Prostate gland (tissue), 2 donors: ENCODE measurements around the gene RIOX2. TPM values are rescaled to one million over a fixed set of nuclear protein-coding genes. Genes with fewer than 3 reads are reported as not detected.

ENCODE experiments used
- DNase-seq: peaks from one replicate; pipeline ENCODE4 v3.0.0-alpha.2; 2019; ENCODE audit warnings: low spot score
- H3K27ac ChIP-seq, 2 donors: fragments of 200-600 bp; sonication (generic); 2 replicates each; pipeline ENCODE4 v1.5.1; 2017 to 2019
- H3K27me3 ChIP-seq: fragments of 200-600 bp; sonication (generic); replicated peaks from 2 replicates; pipeline ENCODE4 v1.5.1; 2019; ENCODE audit not compliant: insufficient read depth
- H3K36me3 ChIP-seq, 2 donors: fragments of 200-600 bp; sonication (generic); 1 replicate in 1 of 2; 2 replicates in 1 of 2; pipeline versions ENCODE4 v1.5.1 to v1.8.1; 2017 to 2019
- H3K4me1 ChIP-seq: fragments of 200-600 bp; sonication (generic); replicated peaks from 2 replicates; pipeline ENCODE4 v1.5.1; 2019
- H3K4me3 ChIP-seq, 2 donors: fragments of 200-600 bp; sonication (generic); 2 replicates each; pipeline ENCODE4 v1.5.1; 2017 to 2019
- H3K9me3 ChIP-seq: fragments of 200-600 bp; sonication (generic); 2 replicates; pipeline ENCODE4 v1.5.1; 2017
- CTCF ChIP-seq, 4 experiments: fragments of 200-600 bp in 2 of 4; fragments of 450-650 bp in 2 of 4; sonication (generic) in 2 of 4; IDR thresholded peaks; 1 replicate in 3 of 4; 2 replicates in 1 of 4; pipeline ENCODE4 v1.5.1; 2016 to 2019; ENCODE audit warnings: antibody characterized with exemption in 4 of 4, mild to moderate bottlenecking in 2 of 4, moderate library complexity in 2 of 4
- POLR2A ChIP-seq: fragments of 450-650 bp; IDR thresholded peaks from one replicate; pipeline ENCODE4 v1.6.1; 2016; ENCODE audit warnings: antibody characterized with exemption, mild to moderate bottlenecking
- POLR2AphosphoS5 ChIP-seq: sonication (generic); formaldehyde crosslinking; IDR thresholded peaks from one replicate; pipeline ENCODE4 v1.6.1; 2017; ENCODE audit warnings: antibody characterized with exemption
- WGBS: methylation state at CpG from one replicate; pipeline ENCODE4 v1.1.5; 2018; 5-methylcytosine and 5-hydroxymethylcytosine counted together
- intact Hi-C: fragments of 100-400 bp; cut with DNase I; formaldehyde crosslinking; loops from one replicate; pipeline ENCODE4 v1.14.2; 2022
- total RNA-seq, 2 donors: library from RNA; depleted of rRNA; stranded (reverse); fragments of >200 nt; gene quantifications; one replicate each; pipeline ENCODE4 v1.1.0, GENCODE V29; 2016

The RIOX2 gene
- total RNA-seq, 2 donors from 2014 or later, result 18.1 to 20.2 TPM

- DNase-seq, result no peak
- Histone ChIP-seq H3K27ac (no peak overlapping the region), H3K9me3 (no peaks in the 10 kb centered on the region), H3K27me3 (no peaks in the 10 kb centered on the region), H3K4me3 (no peak overlapping the region), H3K4me1 (no peaks in the 10 kb centered on the region), H3K36me3 (no peaks in the 10 kb centered on the region)
- 73% methylated on average over 2 of the region's 2 CpGs for WGBS
- TF ChIP-seq CTCF (IDR thresholded peaks at IDR 0.05), result no peak
- TF ChIP-seq POLR2AphosphoS5, result no peak
- no peak for TF ChIP-seq POLR2A
- intact Hi-C loops, result no loop called here
Measured at GRCh38 chr3:98008855-98009254, 36.6 kb upstream of the RIOX2 start.

GRCh38 chr3:98005438-98005837 lies 33.2 kb upstream of the RIOX2 start:
- Histone ChIP-seq H3K27me3 (no peaks in the 10 kb centered on the region), H3K4me1 (no peaks in the 10 kb centered on the region), H3K9me3 (no peaks in the 10 kb centered on the region), H3K4me3 (no peak overlapping the region), H3K27ac (no peak overlapping the region), H3K36me3 (no peaks in the 10 kb centered on the region)
- DNase-seq, result no peak
- TF ChIP-seq POLR2A, result no peak
- TF ChIP-seq POLR2AphosphoS5, result no peak
- no peak for TF ChIP-seq CTCF (IDR thresholded peaks at IDR 0.05)
- WGBS, result 91% methylated on average over 2 of the region's 2 CpGs
- intact Hi-C loops, result no loop called here

GRCh38 chr3:98004721-98005120 lies 32.5 kb upstream of the RIOX2 start:
- WGBS, result 90% methylated on average over 3 of the region's 3 CpGs
- H3K4me1 ChIP-seq, result no peaks in the 10 kb centered on the region
- no peak overlapping the region for H3K27ac ChIP-seq
- H3K36me3 ChIP-seq, result no peaks in the 10 kb centered on the region
- intact Hi-C loops, result no loop called here
- TF ChIP-seq POLR2AphosphoS5 (no peak), POLR2A (no peak), CTCF (IDR thresholded peaks at IDR 0.05) (no peak)
- no peak overlapping the region for H3K4me3 ChIP-seq
- H3K27me3 ChIP-seq, result no peaks in the 10 kb centered on the region
- no peaks in the 10 kb centered on the region for H3K9me3 ChIP-seq
- DNase-seq, result no peak

- no peak for TF ChIP-seq CTCF (IDR thresholded peaks at IDR 0.05)
- TF ChIP-seq POLR2AphosphoS5, result no peak
- TF ChIP-seq POLR2A, result no peak
- Histone ChIP-seq H3K9me3 (no peaks in the 10 kb centered on the region), H3K27ac (no peak overlapping the region), H3K4me1 (no peaks in the 10 kb centered on the region), H3K27me3 (no peaks in the 10 kb centered on the region), H3K36me3 (no peaks in the 10 kb centered on the region), H3K4me3 (no peak overlapping the region)
- intact Hi-C loops, result no loop called here
- WGBS, result 45% methylated on average over 2 of the region's 2 CpGs
- no peak for DNase-seq
Measured at GRCh38 chr3:98003306-98003969, 31.2 kb upstream of the RIOX2 start.

GRCh38 chr3:98002717-98003116 lies 30.5 kb upstream of the RIOX2 start:
- 93% methylated on average over 1 of the region's 1 CpG for WGBS
- Histone ChIP-seq H3K27me3 (no peaks in the 10 kb centered on the region), H3K4me3 (no peak overlapping the region), H3K27ac (no peak overlapping the region), H3K4me1 (no peaks in the 10 kb centered on the region), H3K36me3 (no peaks in the 10 kb centered on the region), H3K9me3 (no peaks in the 10 kb centered on the region)
- TF ChIP-seq POLR2AphosphoS5 (no peak), CTCF (IDR thresholded peaks at IDR 0.05) (no peak), POLR2A (no peak)
- intact Hi-C loops, result no loop called here
- no peak for DNase-seq
